ENCODE measurements around the gene ETV6.
"Not testable (repeated sequence)": the region's sequence is repeated elsewhere in the genome, so short reads cannot be mapped to it uniquely, and the experiment has no call there.

The ETV6 gene

GRCh38 chr12:11885261-11886038 lies 236.0 kb downstream of the ETV6 start:
- DNase-seq (ENCODE audit: low spot score): no peak

GRCh38 chr12:11886339-11886738 lies 236.9 kb downstream of the ETV6 start:
- DNase-seq (ENCODE audit: low spot score): no peak

- DNase-seq (ENCODE audit: low spot score): no peak
Observed at GRCh38 chr12:11888029-11888428, 238.6 kb downstream of the ETV6 start.

- no peak for DNase-seq (ENCODE audit: low spot score)
Observed at GRCh38 chr12:11891346-11891745, 241.9 kb downstream of the ETV6 start.

- no peak for DNase-seq (ENCODE audit: low spot score)
Observed at GRCh38 chr12:11891754-11892386, 242.4 kb downstream of the ETV6 start.

GRCh38 chr12:11893998-11894397 lies 244.5 kb downstream of the ETV6 start:
- no peak for DNase-seq (ENCODE audit: low spot score)

GRCh38 chr12:11894890-11895289 lies 245.4 kb downstream of the ETV6 start:
- no peak for DNase-seq (ENCODE audit: low spot score)

GRCh38 chr12:11895421-11896078 lies 246.1 kb downstream of the ETV6 start:
- no peak for DNase-seq (ENCODE audit: low spot score)

GRCh38 chr12:11896417-11896929 lies 247.0 kb downstream of the ETV6 start:
- DNase-seq (ENCODE audit: low spot score): no peak

- no peak for DNase-seq (ENCODE audit: low spot score)
Observed at GRCh38 chr12:11897923-11898322, 248.4 kb downstream of the ETV6 start.

- no peak for DNase-seq (ENCODE audit: low spot score)
Observed at GRCh38 chr12:11901701-11902524, 252.4 kb downstream of the ETV6 start.

- DNase-seq (ENCODE audit: low spot score): no peak
Observed at GRCh38 chr12:11902525-11902875, 253.0 kb downstream of the ETV6 start.

GRCh38 chr12:11904124-11904523 lies 254.7 kb downstream of the ETV6 start:
- DNase-seq (ENCODE audit: low spot score): no peak

GRCh38 chr12:11905534-11905933 lies 256.1 kb downstream of the ETV6 start:
- no peak for DNase-seq (ENCODE audit: low spot score)

- DNase-seq (ENCODE audit: low spot score): no peak
Observed at GRCh38 chr12:11906286-11906935, 256.9 kb downstream of the ETV6 start.

- no peak for DNase-seq (ENCODE audit: low spot score)
Observed at GRCh38 chr12:11907625-11908024, 258.2 kb downstream of the ETV6 start.

GRCh38 chr12:11909406-11909805 lies 259.9 kb downstream of the ETV6 start:
- not testable (repeated sequence) for DNase-seq (ENCODE audit: low spot score)

GRCh38 chr12:11916113-11916512 lies 266.6 kb downstream of the ETV6 start:
- DNase-seq (ENCODE audit: low spot score): no peak

- DNase-seq (ENCODE audit: low spot score): no peak
Observed at GRCh38 chr12:11916771-11917170, 267.3 kb downstream of the ETV6 start.

- no peak for DNase-seq (ENCODE audit: low spot score)
Observed at GRCh38 chr12:11917501-11917900, 268.0 kb downstream of the ETV6 start.

- DNase-seq (ENCODE audit: low spot score): no peak
Observed at GRCh38 chr12:11920231-11920630, 270.8 kb downstream of the ETV6 start.

GRCh38 chr12:11922361-11922760 lies 272.9 kb downstream of the ETV6 start:
- DNase-seq (ENCODE audit: low spot score): no peak
